ENCODE data around the gene NAA16. TPM values are rescaled to one million over a fixed set of nuclear protein-coding genes. Genes with fewer than 3 reads are reported as not detected.
"Not testable (repeated sequence)": the region's sequence is repeated elsewhere in the genome, so short reads cannot be mapped to it uniquely, and the experiment has no call there.

NAA16 gene
- total RNA-seq (2014; rRNA removed; shearing (Covaris generic)), result 11.4 and 14.2 TPM in 2 replicates

- Histone ChIP-seq H3K4me3 (ENCODE audit: insufficient read depth, low read depth, low read length) (peak within 1 kb of the TSS; percentile 92), H3K27me3 (ENCODE audit: control insufficient read depth, insufficient read depth, low read length) (no peaks in the 10 kb centered on the region), H3K36me3 (replicated peaks; ENCODE audit: control insufficient read depth, insufficient read depth, low read length) (no peaks in the 10 kb centered on the region)
- peak; percentile 97 for DNase-seq
These were observed at the start of gene NAA16 for GRCh38 chr13:41310963-41311405. TSS of gene NAA16 (plus strand) at chr13:41311267. CDS start at chr13:41311529, 262 bp downstream.

- Histone ChIP-seq H3K4me3 (ENCODE audit: insufficient read depth, low read depth, low read length) (peak within 1 kb of the TSS; percentile 58), H3K27me3 (ENCODE audit: control insufficient read depth, insufficient read depth, low read length) (no peaks in the 10 kb centered on the region), H3K36me3 (replicated peaks; ENCODE audit: control insufficient read depth, insufficient read depth, low read length) (peaks cover 2% of the 10 kb centered on the region; the same call in 1 of the 2 replicates)
- peak; percentile 85 for DNase-seq
These were observed 47.7 kb upstream of the NAA16 start, which contains the start of gene MTRF1 for GRCh38 chr13:41263261-41263971. TSS of gene MTRF1 (minus strand) at chr13:41263576. CDS start at chr13:41260907, 2,669 bp downstream.

GRCh38 chr13:41267106-41267505, 44.0 kb upstream of the NAA16 start:
- Histone ChIP-seq H3K4me3 (ENCODE audit: insufficient read depth, low read depth, low read length) (no peak overlapping the region), H3K27me3 (ENCODE audit: control insufficient read depth, insufficient read depth, low read length) (no peaks in the 10 kb centered on the region), H3K36me3 (replicated peaks; ENCODE audit: control insufficient read depth, insufficient read depth, low read length) (no peaks in the 10 kb centered on the region)
- DNase-seq, result no peak

- Histone ChIP-seq H3K36me3 (replicated peaks; ENCODE audit: control insufficient read depth, insufficient read depth, low read length) (no peaks in the 10 kb centered on the region), H3K27me3 (ENCODE audit: control insufficient read depth, insufficient read depth, low read length) (no peaks in the 10 kb centered on the region), H3K4me3 (ENCODE audit: insufficient read depth, low read depth, low read length) (no peak overlapping the region)
- DNase-seq, result no peak
These were observed 42.3 kb upstream of the NAA16 start for GRCh38 chr13:41268764-41269163.

- no peak for DNase-seq
- no peaks in the 10 kb centered on the region for H3K27me3 ChIP-seq (ENCODE audit: control insufficient read depth, insufficient read depth, low read length)
- no peak overlapping the region for H3K4me3 ChIP-seq (ENCODE audit: insufficient read depth, low read depth, low read length)
- H3K36me3 ChIP-seq (replicated peaks; ENCODE audit: control insufficient read depth, insufficient read depth, low read length), result no peaks in the 10 kb centered on the region
These were observed 39.4 kb upstream of the NAA16 start for GRCh38 chr13:41271456-41272285.

- DNase-seq, result no peak
- Histone ChIP-seq H3K4me3 (ENCODE audit: insufficient read depth, low read depth, low read length) (no peak overlapping the region), H3K36me3 (replicated peaks; ENCODE audit: control insufficient read depth, insufficient read depth, low read length) (no peaks in the 10 kb centered on the region)
These were observed 37.1 kb upstream of the NAA16 start for GRCh38 chr13:41273831-41274441.

GRCh38 chr13:41274881-41275280, 36.2 kb upstream of the NAA16 start:
- H3K36me3 ChIP-seq (replicated peaks; ENCODE audit: control insufficient read depth, insufficient read depth, low read length), result no peaks in the 10 kb centered on the region
- no peak for DNase-seq
- H3K4me3 ChIP-seq (ENCODE audit: insufficient read depth, low read depth, low read length), result no peak overlapping the region
- H3K27me3 ChIP-seq (ENCODE audit: control insufficient read depth, insufficient read depth, low read length), result no peaks in the 10 kb centered on the region

More at GRCh38 chr13:41273831-41274441, 37.1 kb upstream of the NAA16 start:
- no peaks in the 10 kb centered on the region for H3K27me3 ChIP-seq (ENCODE audit: control insufficient read depth, insufficient read depth, low read length)

- H3K36me3 ChIP-seq (replicated peaks; ENCODE audit: control insufficient read depth, insufficient read depth, low read length), result no peaks in the 10 kb centered on the region
- H3K27me3 ChIP-seq (ENCODE audit: control insufficient read depth, insufficient read depth, low read length), result no peaks in the 10 kb centered on the region
- no peak overlapping the region for H3K4me3 ChIP-seq (ENCODE audit: insufficient read depth, low read depth, low read length)
- DNase-seq, result no peak
These were observed 34.2 kb upstream of the NAA16 start for GRCh38 chr13:41276824-41277223.

GRCh38 chr13:41279156-41279555, 31.9 kb upstream of the NAA16 start:
- not testable (repeated sequence) for H3K4me3 ChIP-seq (ENCODE audit: insufficient read depth, low read depth, low read length); H3K36me3 ChIP-seq (replicated peaks; ENCODE audit: control insufficient read depth, insufficient read depth, low read length); H3K27me3 ChIP-seq (ENCODE audit: control insufficient read depth, insufficient read depth, low read length); DNase-seq

GRCh38 chr13:41282129-41282571, 28.9 kb upstream of the NAA16 start:
- Histone ChIP-seq H3K4me3 (ENCODE audit: insufficient read depth, low read depth, low read length) (no peak overlapping the region), H3K36me3 (replicated peaks; ENCODE audit: control insufficient read depth, insufficient read depth, low read length) (no peaks in the 10 kb centered on the region), H3K27me3 (ENCODE audit: control insufficient read depth, insufficient read depth, low read length) (no peaks in the 10 kb centered on the region)
- no peak for DNase-seq

GRCh38 chr13:41284512-41285288, 26.4 kb upstream of the NAA16 start:
- no peak for DNase-seq
- no peaks in the 10 kb centered on the region for H3K27me3 ChIP-seq (ENCODE audit: control insufficient read depth, insufficient read depth, low read length)
- no peak overlapping the region for H3K4me3 ChIP-seq (ENCODE audit: insufficient read depth, low read depth, low read length)
- H3K36me3 ChIP-seq (replicated peaks; ENCODE audit: control insufficient read depth, insufficient read depth, low read length), result no peaks in the 10 kb centered on the region

GRCh38 chr13:41286370-41286769, 24.7 kb upstream of the NAA16 start:
- no peak overlapping the region for H3K4me3 ChIP-seq (ENCODE audit: insufficient read depth, low read depth, low read length)
- no peak for DNase-seq
- no peaks in the 10 kb centered on the region for H3K36me3 ChIP-seq (replicated peaks; ENCODE audit: control insufficient read depth, insufficient read depth, low read length)
- no peaks in the 10 kb centered on the region for H3K27me3 ChIP-seq (ENCODE audit: control insufficient read depth, insufficient read depth, low read length)

GRCh38 chr13:41289463-41289881, 21.6 kb upstream of the NAA16 start:
- Histone ChIP-seq H3K4me3 (ENCODE audit: insufficient read depth, low read depth, low read length) (no peak overlapping the region), H3K36me3 (replicated peaks; ENCODE audit: control insufficient read depth, insufficient read depth, low read length) (no peaks in the 10 kb centered on the region), H3K27me3 (ENCODE audit: control insufficient read depth, insufficient read depth, low read length) (no peaks in the 10 kb centered on the region)
- no peak for DNase-seq

GRCh38 chr13:41291246-41291645, 19.8 kb upstream of the NAA16 start:
- no peak overlapping the region for H3K4me3 ChIP-seq (ENCODE audit: insufficient read depth, low read depth, low read length)
- no peaks in the 10 kb centered on the region for H3K27me3 ChIP-seq (ENCODE audit: control insufficient read depth, insufficient read depth, low read length)
- H3K36me3 ChIP-seq (replicated peaks; ENCODE audit: control insufficient read depth, insufficient read depth, low read length), result no peaks in the 10 kb centered on the region
- no peak for DNase-seq
